ENCODE results near the gene CCL4.

DNA sequence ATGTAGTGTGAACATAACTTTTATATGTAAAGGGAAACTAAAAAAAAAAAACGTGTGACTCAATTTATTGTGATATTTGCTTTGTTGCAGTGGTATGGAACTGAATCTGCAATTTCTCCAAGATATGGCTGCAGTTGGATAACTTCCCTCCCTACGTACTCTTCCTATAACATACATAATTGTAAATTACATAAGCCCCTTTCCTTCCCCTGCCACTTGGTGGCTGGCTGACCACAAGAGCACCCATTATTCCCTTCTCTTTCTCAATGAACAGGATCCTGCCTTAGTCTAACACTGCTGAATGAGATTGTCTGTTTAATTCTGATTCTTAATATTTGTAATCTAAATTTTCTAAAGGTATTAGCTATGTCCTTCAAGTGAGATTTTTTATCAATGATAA is 27.8 kb downstream of the CCL4 start:
- TF ChIP-seq CTCF (IDR thresholded peaks at IDR 0.05) (no peak), POLR2A (IDR thresholded peaks at IDR 0.05) (no peak), POLR2AphosphoS5 (IDR thresholded peaks at IDR 0.05) (no peak)
